GM13977 (cell line): ENCODE results near the gene CRABP2.

Source experiments
- DNase-seq: peaks from one replicate; pipeline ENCODE4 v3.0.0; 2012; ENCODE audit warnings: low spot score
- in situ Hi-C: fragments of 300-500 bp; cut with MboI; formaldehyde crosslinking; loops from one replicate; pipeline ENCODE4 v1.12.0; 2022; ENCODE audit warnings: low sequenced_read_pairs, low pct_unique_long_range_greater_than_20kb, mixed read lengths, inconsistent platforms; ENCODE audit not compliant: unreplicated experiment
- TF ChIP-seq, protein P1 (sequence below): IDR thresholded peaks from 2 replicates; pipeline ENCODE4 v1.5.1; 2012; ENCODE audit warnings: mild to moderate bottlenecking, control low read depth; ENCODE audit not compliant: insufficient read depth; ENCODE audit errors: extremely low read depth, missing control alignments

The CRABP2 gene

DNA sequence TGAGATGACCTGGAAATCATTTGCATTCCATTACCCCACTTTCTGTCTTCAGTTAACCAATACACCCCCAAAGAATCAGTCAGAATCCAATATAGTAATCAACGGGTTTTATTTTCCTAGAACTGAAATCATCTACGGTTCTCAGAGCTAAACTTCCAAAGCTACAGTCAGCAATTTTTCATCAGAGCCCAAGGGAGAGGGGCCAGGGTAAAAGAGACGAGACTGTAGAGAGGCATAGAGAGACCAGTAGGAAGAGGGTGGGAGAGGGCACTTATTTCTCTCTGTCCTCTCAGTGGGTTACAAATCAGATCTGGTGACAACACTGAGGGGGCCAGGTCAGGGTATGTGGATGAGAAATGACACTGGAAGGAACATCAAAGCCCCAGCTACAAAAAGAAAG lies 36.6 kb upstream of the CRABP2 start:
- DNase-seq = no peak
- TF ChIP-seq, protein P1, sequence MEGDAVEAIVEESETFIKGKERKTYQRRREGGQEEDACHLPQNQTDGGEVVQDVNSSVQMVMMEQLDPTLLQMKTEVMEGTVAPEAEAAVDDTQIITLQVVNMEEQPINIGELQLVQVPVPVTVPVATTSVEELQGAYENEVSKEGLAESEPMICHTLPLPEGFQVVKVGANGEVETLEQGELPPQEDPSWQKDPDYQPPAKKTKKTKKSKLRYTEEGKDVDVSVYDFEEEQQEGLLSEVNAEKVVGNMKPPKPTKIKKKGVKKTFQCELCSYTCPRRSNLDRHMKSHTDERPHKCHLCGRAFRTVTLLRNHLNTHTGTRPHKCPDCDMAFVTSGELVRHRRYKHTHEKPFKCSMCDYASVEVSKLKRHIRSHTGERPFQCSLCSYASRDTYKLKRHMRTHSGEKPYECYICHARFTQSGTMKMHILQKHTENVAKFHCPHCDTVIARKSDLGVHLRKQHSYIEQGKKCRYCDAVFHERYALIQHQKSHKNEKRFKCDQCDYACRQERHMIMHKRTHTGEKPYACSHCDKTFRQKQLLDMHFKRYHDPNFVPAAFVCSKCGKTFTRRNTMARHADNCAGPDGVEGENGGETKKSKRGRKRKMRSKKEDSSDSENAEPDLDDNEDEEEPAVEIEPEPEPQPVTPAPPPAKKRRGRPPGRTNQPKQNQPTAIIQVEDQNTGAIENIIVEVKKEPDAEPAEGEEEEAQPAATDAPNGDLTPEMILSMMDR = no peak
- in situ Hi-C loops = no loop called here

DNA sequence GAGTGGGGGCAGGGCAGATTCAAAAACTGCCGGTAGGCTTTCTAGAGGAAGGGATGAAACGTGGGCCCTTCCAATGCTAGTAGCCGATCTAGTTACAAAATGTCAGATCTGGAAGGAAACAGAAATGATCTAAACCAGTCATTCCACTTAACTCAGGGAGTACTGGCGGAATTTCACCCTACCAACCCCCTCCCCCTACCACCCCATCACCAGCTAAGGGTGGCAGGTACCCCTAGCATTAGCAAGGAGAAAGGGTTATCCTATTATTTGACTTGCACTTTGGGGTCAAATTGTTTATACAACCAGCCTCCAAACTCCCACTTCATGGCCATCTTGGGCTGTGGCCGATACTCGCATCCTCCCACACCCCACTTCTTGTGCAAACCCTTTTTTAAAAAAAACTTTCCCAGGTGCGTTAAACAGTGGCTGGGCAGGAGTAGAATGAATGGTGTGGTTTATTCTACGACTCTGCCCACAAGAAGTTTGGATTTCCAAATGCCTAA lies 36.1 kb upstream of the CRABP2 start:
- in situ Hi-C loops = no loop called here
- TF ChIP-seq, protein P1 = no peak
- no peak for DNase-seq

DNA sequence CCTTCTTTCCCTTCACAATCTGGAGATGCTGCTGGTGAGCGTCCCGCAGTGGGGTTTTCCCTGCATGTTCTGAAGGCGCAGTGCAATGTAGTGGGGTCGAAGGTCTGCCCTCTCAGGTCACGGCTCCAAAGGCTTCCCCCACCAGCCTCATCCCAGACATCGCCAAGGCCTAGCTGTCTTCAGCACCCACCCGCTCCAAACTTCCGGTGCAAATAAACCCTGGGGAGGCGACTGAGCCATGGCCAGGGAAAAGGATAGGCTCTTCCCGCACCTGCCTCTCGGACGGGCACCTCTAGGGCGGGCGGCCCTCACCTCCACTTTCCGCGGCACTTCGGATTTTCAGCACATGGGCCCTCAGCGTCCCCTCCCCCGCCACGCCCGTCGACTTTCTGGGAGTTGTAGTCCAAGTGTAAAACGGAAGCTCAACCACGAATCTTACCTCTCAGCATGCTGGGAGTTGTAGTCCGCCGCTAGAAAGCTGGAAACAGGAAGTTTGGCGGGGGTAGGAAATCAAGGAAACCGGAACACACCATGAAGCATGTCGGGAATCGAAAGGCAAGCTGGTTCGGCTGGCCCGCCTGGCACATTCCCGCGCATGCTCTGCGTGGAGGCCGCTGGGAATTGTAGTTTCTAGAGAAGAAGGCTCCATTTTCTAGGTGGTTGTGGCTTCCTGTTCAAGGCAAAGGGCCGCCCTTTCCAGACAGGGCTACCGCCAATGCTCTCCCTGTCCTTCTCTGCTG lies 35.5 kb upstream of the CRABP2 start, which contains the start of gene MRPL24:
Gene MRPL24 (minus strand): TSS at position 348 of the 740 bp plus-strand sequence. CDS start 2,384 bp downstream, outside the sequence.
- DNase-seq = peak; percentile 93
- in situ Hi-C loops = no loop called here
- TF ChIP-seq, protein P1 = no peak

DNA sequence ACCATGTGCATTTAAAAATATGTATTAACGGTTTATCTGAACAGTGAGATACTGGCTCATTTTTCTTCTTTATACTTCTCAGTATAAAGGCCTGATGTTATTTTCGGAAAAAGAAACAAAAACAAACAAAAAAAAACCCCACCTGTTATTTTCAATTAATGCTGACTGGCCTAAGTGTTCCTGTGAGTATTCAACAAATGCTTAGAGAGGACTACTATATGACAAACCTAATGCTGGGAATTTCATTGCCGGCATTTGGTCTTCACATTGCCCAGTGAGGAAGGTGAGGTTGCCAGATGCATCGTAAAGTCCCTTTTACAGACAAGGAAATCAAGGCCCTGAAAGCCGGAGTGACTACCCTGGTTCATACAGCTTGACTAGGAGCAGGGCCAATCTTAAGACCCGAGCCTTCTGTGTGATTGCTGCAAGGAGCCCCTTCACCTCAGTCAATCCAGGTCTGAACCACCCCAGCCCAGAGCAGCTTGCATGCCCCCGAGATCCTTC lies 34.9 kb upstream of the CRABP2 start:
- DNase-seq = no peak
- in situ Hi-C loops = no loop called here
- TF ChIP-seq, protein P1 = no peak

DNA sequence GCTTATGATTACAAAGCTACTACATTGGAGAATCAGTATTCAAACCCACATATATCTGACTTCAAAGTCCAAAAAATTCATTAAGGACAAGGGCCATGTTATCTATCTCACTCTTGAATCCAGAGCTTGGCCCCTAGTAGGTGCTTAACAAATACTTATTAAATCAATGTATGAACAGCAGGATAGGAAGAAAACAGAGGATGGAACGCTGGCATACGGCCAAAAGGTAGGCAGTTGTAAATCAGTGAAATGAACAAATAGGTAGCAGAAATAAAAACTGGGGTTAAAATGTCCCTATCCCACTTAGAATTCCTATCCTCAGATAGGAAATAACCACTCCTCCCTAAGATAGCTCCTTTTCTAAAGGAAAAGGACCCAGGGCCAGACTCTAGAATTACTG lies 33.5 kb upstream of the CRABP2 start:
- TF ChIP-seq, protein P1 = no peak
- no peak for DNase-seq
- in situ Hi-C loops = no loop called here

DNA sequence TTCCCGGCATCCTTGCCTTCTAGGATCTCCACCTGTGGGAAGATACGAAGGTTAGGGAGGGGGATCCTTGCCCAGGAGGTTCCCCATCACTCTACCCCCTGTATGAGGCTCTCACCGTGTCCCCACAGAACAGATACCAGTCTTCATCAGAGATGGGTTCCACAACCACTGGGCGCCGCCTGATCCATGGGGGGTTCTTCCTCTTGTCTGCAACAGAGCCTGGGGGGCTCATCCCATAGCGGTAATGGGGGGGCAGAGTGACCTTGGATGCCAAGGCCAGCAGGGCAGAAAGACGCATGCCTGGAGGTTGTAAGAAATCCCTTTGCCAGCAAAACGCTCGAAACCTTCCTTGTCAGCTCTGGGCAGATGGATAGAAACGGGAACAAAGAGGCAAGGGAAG lies 33.0 kb upstream of the CRABP2 start:
- in situ Hi-C loops = no loop called here
- TF ChIP-seq, protein P1 = no peak
- DNase-seq = no peak
